Upper lobe of left lung (tissue), 4 donors: ENCODE data around the gene SUN1.

Experiments used
- EP300 ChIP-seq, 4 donors: sonication (generic); formaldehyde crosslinking; IDR thresholded peaks; one replicate each; pipeline ENCODE4 v1.5.1; 2017; ENCODE audit warnings: antibody characterized with exemption in 4 of 4, control low read depth in 2 of 4
- POLR2A ChIP-seq, 4 donors: fragments of 450-650 bp; IDR thresholded peaks; one replicate each; pipeline ENCODE4 v1.5.1; 2016 to 2017; ENCODE audit warnings: antibody characterized with exemption in 4 of 4, mild to moderate bottlenecking in 2 of 4
- POLR2AphosphoS5 ChIP-seq, 2 donors: sonication (generic); formaldehyde crosslinking; IDR thresholded peaks; one replicate each; pipeline ENCODE4 v1.5.1; 2017; ENCODE audit warnings: antibody characterized with exemption in 2 of 2
- TF ChIP-seq, protein P1 (sequence below), 6 experiments: fragments of 450-650 bp in 4 of 6; fragments of 200-600 bp in 2 of 6; sonication (generic) in 2 of 6; IDR thresholded peaks; one replicate each; pipeline ENCODE4 v1.5.1; 2016 to 2019; ENCODE audit warnings: antibody characterized with exemption in 6 of 6

DNA sequence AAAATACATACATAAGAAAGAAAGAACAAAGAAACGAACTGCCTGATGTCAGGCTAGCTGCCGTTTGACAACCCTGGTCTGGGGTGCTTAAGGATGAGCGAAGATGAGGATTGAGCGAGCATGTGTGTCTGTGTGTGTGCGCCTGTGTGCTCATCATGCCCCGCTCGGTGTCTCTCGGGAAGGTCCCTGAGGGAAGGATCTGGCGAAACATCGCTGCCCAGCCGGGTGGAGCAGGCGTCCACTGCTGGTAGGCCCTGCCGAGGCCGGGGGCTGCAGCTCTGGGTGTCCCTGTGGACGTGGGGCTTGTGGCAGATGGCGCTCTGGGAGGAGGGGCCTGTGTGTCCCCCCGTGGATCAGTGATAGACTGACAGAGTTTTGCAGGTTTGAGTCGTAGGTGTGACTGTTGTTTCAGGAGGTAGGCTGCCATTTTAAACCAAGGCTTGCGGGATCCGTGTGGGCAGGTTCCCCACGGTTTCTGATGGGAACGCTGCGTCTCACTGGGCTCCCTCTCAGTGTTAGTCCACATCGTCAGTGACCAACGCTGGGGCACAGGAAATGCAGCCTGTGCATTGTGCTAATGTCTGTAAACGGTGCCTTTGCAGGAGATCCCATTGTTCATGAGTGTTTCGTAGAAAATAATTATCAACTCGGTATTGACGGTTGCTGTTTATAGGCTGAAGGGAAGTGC is 5.9 kb upstream of the SUN1 start:
- TF ChIP-seq, protein P1, sequence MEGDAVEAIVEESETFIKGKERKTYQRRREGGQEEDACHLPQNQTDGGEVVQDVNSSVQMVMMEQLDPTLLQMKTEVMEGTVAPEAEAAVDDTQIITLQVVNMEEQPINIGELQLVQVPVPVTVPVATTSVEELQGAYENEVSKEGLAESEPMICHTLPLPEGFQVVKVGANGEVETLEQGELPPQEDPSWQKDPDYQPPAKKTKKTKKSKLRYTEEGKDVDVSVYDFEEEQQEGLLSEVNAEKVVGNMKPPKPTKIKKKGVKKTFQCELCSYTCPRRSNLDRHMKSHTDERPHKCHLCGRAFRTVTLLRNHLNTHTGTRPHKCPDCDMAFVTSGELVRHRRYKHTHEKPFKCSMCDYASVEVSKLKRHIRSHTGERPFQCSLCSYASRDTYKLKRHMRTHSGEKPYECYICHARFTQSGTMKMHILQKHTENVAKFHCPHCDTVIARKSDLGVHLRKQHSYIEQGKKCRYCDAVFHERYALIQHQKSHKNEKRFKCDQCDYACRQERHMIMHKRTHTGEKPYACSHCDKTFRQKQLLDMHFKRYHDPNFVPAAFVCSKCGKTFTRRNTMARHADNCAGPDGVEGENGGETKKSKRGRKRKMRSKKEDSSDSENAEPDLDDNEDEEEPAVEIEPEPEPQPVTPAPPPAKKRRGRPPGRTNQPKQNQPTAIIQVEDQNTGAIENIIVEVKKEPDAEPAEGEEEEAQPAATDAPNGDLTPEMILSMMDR (IDR thresholded peaks at IDR 0.05): no peak
- peak in 1 of 2 donors; percentile 8 for TF ChIP-seq POLR2AphosphoS5 (IDR thresholded peaks at IDR 0.05)
- no peak for TF ChIP-seq EP300 (IDR thresholded peaks at IDR 0.05)
- no peak for TF ChIP-seq POLR2A (IDR thresholded peaks at IDR 0.05)
